HG03575 (cell line): ENCODE data around the gene KRT76.
"Not testable (repeated sequence)": the region's sequence is repeated elsewhere in the genome, so short reads cannot be mapped to it uniquely, and the experiment has no call there.

Source experiments
- ATAC-seq: cut with Tn5 transposase; IDR thresholded peaks from one replicate; pipeline ENCODE4 v1.9.1; 2021; ENCODE audit not compliant: unreplicated experiment, insufficient number of reproducible peaks, low FRiP score; ENCODE audit errors: extremely low read depth

The KRT76 gene

DNA sequence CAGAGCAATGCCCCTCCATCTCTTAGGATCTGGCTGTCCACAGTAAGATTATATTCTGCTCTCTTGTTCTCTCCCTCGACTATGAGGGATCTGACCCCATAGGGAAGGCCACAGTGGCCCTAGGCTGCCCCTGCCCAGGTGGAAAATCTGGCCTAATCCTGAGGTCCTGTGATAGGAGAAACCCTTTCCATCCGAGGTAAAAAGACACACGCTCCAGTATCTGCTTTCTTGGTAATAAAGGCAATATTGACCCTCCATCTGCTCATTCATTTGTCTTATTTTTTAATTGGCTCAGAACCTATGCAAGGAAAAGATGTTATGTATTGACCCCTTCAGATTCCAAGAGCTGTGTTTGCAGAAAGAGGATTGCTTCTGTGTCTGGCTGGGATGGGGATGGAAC lies 9.7 kb downstream of the KRT76 start:
- no peak for ATAC-seq

DNA sequence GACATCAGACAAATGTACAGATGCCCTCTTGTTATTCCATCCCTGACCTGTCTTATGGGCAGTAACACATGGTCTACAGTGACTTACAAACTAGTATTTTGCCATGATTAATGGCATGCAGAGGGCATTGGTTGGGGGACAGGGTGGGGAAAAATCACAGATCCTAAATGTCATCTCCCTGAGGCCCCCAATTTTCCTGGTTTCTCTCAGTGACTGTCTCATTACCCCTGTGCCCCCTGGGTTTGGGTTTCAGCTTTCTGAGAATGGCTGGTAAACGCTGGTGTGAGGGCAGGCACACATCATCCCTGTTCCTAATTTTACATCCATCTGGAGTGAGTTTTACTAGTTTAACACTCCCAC lies 10.1 kb downstream of the KRT76 start:
- no peak for ATAC-seq

DNA sequence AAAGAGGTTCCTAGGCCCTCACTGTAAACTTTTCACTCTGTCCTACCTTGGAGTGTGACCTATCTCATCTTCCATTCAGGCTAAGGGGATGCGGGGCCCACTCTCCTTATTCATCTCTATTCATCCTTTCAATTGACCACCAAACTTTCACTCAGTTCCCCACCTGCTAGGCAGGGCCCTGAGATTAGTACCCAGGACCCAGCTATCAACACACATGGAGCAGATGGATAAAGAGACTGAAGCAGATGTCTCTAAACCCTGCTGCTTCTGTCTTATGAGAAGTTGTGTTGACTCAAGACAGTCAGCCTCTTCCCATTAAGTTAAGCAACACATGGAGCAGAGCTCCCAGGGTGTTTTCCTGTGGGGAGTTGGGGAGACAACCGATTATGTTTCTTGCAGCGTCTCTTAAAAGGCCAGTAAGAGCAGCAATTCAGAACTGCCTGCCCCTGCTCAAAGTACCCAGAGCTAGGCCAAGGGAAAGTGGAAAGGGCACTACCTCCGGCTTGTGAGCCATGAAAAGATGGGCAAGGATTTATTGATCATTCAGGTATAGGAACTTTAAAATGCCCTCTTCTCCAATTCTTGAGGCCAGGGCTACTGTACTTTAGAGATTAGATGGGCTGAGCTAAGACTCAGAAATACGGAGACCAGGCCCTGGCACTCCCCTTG lies 10.7 kb downstream of the KRT76 start:
- no peak for ATAC-seq

DNA sequence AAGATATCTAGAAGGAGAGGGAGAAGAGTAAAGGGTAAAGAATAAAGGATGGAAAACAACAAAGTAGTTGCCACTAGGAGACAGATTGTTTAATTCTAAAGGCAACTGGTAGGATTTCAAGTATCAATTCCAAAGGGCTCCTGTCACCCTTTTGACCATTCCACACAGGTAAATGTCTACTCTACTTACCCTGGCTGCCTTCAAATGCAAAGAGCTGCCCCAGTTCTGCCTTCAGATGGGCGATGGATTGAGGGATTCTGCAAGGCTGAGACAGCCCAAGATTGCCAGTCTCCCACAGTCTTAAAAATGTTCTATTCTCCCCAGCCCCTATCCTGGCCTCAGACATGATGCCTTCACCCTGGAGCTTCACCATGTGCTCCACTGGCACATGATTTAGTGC lies 11.4 kb downstream of the KRT76 start:
- no peak for ATAC-seq

DNA sequence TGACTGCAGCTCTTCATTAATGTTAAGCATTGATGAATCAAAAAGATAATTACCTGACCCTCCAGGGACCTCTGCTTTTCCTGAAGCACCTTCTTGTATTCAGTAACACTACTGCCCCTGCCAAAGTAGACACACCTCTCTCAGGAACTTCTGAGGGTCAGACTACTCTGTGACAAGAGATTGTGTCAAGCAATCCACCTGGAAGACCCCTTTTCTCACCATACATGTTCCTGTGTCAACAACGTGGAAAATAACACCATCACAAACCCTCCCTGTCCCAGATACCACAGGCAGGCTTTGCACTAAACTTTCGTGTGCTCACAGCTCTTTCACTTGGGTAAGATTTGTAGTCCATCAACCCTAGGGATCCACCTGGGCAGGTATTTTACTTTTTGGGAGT lies 13.2 kb downstream of the KRT76 start:
- ATAC-seq: no peak

DNA sequence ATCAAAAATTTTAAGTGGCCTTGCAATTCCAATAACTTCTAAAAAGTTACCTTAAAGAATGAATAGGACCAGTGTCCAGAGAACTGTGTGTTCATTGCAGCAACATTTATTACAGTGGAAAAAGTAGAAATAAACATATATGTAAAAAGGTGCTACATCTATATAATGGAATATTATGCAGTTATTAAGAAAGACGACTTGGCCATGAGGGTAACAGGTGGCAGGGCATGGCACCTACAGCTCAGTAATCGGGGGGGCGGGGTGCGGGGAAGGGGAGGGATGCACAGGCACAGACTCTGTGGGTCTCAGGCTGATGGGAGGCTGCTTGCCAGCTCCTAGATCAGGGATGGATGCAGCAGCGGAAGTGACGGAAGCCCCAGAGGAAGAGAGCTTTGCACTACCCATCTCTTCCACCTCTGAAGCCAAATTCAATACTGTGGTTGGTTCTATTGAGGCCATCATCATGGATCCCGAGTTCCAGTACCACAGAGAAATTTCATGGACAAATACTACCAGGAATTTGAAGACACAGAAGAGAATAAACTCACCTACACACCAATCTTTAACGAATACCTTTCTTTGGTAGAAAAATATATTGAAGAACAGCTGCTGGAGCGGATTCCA lies 14.0 kb downstream of the KRT76 start:
- ATAC-seq: no peak

DNA sequence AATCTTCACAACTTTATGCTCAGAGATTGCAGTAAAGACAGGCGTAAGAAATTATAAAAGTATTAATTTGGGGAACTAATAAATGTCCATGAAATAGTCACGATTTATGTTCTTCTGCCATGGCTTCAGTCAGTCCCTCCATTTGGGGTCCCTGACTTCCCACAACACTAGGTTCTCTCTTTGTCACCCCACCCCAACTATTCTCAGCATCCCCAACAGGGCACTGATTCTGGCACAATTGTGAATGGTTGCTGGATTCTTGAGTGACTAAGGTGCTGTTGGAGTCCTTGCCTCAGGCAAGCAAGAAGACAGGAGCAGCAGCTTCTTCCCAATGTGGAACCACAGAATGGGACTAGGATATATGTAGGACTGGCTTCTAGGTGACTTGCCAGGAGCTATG lies 15.3 kb downstream of the KRT76 start:
- ATAC-seq: no peak

DNA sequence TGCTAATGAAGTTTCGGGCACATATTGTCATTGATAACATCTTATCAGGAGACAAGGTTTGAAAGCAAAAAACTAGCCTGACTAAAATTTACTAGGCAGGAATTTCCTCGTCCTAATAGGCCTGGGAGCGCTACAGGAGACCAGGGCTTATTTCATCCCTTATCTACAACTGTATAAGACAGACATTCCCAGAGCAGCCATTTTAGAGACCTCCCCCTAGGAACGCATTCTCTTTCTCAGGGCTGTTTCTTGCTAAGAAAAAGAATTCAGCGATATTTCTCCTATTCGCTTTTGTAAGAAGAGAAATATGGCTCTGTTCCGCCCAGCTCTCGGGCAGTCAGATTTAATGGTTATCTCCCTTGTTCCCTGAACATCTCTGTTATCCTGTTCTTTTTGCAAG lies 15.9 kb downstream of the KRT76 start:
- not testable (repeated sequence) for ATAC-seq

DNA sequence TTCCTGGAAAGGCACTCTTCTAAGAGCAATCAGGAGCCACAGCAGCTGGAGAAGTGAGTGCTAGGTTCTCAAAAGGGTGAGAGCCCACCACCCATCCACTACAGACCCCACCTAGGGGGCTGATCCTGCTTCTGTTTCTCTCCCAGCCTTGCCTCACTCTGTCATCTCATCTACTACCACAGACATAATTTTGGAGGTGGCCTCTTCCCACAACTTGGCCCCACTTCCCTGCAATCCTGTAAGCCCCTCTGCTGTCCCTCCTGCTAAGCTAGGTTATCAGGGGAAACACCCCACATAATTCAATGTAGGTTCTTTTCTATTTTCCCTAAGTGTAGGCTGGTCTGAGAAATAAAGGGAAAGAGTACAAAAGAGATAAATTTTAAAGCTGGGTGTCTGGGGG lies 16.5 kb downstream of the KRT76 start:
- no peak for ATAC-seq

DNA sequence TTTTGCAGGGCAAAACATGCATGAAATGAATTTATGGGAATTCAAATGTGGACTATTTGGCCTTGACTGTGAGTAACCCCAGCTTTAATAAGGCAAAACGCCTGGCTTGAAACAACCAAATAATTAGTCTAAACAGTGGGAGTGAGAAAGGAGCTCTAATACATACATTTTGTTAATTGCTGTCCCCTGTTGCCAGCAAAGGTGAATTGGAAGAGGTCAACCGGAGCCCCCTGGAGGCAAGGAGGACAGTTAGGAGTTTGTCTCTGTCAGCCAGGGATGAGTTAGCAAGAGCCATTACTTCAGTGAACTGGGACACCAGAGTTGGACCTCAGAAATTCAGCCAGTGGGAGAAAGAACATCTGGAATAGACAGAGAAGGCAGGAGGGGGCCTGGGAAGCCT lies 17.4 kb downstream of the KRT76 start:
- no peak for ATAC-seq

DNA sequence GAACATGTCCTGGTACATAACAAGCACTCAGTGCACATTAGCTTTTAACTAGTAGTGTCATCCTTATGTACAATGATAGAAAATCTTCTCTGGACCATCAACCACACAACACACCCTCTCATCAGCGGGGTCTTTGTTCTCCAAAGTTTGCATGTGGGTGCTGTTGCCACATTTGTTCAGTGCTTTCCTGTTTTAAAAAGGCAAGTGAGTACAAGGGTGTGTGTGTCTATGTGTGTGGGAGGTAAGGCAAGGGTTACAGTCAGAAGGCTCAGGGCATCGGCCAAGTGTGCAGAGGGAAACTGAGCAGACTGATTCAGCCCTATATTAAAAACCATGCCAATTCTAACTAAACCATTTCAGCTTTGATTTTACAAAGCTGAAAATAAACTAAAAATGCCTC lies 17.9 kb downstream of the KRT76 start:
- no peak for ATAC-seq

DNA sequence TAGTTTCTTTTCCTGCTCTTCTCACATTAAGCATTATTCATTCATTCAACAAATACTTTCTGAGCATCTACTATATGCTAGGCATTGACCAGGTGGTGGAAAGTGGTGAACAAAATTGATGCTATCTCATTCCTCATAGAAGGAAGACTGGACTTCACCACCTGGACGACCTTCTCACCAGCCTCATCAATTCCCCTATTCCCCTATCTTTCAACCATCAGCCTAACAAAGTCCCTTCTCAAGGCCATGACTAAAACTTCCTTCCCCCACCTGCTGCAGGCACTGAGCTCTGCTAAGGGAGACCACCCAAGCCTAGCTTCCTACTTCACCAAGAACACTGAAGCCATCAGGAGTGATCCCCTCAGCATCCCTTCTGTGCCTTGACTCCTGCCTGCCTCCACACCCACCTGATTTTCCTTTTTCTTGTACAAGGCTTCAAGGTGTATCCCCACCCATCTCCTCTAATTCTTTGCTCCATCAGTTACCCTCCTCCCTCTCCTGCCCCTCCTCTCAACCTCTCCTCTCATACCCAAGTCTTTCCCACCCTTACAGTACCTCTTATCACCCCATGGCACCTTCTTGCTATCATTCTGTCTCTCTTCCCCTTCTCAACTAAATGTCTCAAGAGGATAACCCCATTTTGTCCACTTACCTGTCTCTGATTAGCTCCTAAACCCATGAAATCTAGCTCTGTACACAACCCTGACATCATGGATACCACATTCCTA lies 19.5 kb downstream of the KRT76 start:
- no peak for ATAC-seq

DNA sequence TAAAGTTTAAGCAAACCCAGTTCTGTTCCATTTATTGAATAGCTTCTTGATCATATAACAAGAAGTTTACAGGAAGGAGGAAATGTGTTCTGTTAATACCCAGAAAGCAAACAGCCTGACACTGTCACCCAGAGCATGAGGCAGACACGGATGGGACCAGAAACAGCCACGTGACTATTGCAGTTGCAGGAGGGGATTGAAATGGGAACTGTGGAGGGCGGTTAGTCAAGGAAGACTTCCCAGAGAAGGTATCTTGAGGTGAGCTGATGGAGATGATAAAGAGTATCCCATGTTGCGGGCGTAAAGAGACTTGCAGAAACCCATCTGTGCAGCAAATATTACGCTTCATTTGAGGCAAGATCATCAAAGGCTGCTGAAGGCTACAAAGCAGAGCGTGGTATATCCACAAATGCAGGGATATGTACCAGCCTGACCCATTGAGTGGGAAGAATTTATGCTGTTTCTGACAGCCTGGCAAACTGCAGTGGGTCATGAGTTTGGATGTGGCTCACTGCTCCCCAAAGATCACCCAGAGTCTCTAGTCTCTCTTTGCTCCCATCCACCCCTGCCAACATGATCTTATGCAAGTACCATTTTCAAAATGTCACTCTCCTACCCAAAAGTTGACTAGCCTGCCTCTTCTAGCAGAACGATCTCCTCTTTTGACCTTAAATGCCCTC lies 20.7 kb downstream of the KRT76 start:
- ATAC-seq: no peak

DNA sequence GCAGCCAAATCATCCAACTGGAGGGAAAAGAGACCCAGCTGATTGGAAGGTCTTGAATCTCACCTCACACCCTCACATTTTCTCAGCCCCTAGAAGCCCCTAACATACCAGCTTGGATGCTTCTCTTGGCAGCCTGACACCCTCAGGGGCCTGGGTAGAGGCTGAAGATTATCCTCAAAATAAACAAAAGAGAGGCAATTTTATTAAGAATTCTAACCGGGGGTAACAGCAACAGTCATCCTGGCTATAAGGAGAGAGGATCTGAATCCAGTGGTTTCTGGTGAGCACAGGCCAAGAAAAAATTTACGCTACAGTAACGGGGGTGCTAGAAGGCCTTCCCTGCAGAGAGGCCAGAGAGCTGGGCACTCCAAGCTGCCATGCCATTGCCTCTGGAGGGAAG lies 21.6 kb downstream of the KRT76 start:
- ATAC-seq: no peak

DNA sequence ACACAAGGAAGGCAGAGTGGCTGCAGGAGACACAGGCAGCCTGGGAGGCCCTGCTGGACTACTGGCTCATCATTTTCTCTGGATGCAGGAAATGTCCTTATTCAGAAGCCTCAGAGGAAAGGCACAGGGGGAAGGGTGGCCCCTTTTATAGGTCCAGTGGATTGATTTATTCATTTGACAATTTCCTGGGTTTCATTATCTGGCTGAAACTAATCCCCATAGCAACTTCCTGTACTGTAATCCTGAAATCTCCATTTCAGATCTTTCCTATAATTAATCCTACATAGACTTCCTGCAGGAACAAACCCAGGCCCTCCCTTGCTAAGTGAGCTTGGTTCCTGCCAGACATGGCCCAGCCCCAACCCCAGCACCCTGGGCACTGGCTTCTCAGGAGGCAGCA lies 23.0 kb downstream of the KRT76 start:
- no peak for ATAC-seq

DNA sequence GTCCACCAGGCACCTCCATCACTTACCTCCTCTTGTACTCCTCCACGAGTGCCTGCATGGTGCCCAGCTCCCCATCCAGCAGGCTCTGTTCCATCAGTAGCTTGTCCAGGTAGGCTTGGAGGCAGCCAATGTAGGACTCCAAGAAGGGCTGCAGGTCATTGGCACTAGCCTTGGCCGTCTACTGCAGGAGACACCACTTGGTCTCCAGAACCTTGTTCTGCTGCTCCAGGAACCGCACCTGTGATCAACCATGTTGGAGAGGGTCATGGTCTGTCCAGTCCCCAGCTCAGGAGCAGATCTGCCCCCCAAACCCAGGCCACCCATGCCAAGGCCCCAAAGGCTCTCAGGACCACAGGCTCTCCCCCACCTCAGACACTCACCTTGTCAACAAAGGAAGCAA lies 23.9 kb downstream of the KRT76 start:
- ATAC-seq: no peak

DNA sequence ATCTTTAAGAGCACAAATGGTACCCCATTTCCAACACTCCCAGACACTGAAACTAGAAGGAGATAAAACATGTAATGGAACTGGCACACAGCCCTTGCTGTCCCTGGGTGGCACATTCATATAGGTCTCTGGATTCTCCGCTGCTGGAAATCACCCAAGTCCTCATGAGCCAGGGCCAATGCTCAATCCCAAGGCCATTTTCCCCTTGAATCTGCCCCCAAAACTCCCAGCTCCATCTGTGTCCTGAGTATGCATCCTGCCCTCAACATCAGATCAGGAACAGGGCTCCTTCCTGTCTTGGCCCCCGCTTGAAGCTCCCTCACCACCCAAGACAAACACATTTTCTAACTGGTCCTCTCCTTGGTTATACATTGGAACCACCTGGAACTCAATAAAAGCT lies 24.6 kb downstream of the KRT76 start:
- ATAC-seq: no peak

DNA sequence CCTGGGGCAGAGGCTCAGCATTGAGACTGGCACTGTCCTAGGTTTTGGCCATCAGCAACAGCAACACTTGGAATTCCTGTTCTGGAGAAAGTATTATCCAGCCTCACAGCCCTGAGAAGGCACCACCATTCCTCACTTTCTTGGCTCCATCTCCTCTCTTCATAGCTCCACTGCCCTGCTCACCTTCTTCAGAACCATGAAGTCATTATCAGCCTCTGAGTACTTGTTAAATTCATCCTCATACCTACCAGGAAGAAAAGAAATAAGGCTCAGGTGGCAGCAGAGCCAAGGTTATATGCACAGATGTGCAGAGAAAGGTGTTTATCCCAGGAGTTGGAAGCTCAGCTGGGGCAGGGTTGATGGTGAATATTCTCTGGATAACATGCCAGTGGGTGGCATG lies 25.4 kb downstream of the KRT76 start:
- ATAC-seq: no peak

DNA sequence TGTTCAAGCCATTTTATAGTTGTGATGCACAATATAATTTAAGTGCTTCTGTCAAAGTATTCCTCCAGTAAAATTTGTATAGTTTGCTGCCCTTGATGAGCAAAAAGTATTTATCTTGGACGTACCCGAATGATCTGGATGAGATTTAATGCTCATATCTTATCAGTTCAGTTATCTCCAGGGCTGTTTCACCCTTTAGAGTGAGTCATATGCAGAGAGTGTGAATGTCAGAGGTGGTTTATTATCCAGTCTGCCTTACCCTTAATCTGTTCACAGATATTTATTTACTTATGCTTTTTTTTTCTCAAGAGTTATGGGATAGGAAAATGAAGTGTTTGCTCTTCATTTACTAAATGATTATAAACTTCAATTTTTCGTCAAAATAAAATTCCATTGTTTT lies 26.6 kb downstream of the KRT76 start:
- ATAC-seq: not testable (repeated sequence)

DNA sequence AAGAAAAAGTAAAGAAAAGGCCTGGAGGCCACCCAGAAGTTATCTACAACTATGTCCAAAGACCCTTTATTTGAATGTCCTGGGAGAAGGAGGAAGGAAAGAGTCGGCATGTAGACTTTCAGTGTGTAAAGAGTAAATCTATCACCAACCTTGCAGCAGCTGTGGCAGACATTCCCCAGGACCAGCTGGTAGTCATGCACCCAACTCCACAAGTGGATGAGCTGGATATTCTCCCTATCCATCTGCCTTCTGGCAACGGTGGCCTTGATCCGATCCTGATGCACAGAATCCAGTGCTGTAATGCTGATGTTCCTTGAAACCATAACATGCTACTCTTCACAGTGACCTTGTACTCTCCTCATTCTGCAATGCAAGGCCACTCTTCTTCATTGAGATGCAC lies 27.3 kb downstream of the KRT76 start:
- ATAC-seq: no peak
